Measurements from ENCODE around the gene UBXN2A.
"Not testable (repeated sequence)": the region's sequence is repeated elsewhere in the genome, so short reads cannot be mapped to it uniquely, and the experiment has no call there.

UBXN2A gene

DNA sequence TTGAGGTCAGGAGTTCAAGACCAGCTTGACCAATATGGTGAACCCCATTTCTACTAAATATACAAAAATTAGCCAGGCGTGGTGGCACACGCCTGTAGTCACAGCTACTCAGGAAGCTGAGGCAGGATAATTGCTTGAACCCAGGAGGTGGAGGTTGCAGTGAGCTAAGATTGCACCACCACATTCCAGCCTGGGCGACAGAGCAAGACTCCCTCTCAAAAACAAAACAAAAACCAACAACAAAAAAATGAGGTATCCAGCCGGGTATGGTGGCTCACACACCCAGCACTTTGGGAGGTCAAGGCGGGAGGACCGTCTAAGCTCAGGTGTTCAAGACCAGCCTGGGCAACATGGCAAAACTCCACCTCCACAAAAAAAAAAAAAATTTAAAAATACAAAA is 74.6 kb downstream of the UBXN2A start:
- DNase-seq, result not testable (repeated sequence)

DNA sequence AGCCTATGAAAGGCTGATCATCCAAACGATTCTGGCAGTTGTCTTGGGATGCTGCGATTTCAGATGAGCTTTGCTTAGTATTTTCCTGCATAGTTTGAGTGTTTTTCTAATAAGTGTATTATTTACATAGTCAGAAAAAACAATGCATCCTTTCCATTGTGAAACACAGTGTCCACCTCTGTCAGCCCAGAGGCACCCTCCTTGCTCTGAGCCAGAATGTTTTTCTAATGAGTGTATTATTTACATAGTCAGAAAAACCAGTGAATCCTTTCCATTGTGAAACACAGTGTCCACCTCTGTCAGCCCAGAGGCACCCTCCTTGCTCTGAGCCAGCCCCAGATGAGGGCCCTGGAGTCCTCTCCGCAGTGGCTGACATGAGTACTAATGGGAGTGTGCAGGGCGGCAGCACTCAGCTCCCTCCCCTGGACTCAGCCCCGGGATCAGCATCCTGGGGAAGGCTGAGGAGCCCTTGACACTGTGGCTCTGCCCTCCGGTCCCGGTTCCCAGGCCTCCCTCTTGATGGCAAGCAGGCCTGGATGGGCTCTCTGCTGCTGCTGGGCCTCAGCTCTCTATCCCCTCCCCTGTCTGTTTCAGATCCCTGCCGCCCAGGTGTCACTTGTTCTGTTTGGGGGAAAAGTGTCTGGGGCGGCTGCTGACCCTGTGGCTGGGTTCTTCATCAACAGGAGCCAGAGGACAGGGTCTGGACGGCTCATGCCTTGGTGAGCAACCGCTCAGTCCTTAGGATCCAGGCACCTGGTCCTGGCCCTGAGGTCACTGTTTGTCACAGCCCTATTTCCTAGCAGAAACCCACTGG is 75.5 kb downstream of the UBXN2A start:
- DNase-seq, result no peak

DNA sequence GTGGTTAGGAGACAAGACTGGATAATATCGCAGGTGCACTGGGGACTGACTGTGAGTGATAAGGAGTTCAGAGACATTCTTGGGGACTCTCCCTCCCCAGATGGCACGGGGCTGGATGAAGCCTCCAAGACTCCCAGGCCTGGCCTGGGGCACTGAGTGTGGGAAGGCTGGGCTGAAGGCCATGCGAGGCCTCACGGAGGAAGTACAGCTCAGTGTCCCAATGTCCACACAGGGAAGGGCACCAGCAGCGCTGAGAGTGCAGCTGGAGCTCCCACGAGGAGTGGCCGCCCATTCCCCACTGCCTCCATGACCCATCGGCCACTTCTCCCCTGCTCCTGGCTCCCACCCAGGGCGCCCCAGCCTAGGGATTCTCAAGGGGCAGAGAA is 76.1 kb downstream of the UBXN2A start:
- DNase-seq, result no peak

DNA sequence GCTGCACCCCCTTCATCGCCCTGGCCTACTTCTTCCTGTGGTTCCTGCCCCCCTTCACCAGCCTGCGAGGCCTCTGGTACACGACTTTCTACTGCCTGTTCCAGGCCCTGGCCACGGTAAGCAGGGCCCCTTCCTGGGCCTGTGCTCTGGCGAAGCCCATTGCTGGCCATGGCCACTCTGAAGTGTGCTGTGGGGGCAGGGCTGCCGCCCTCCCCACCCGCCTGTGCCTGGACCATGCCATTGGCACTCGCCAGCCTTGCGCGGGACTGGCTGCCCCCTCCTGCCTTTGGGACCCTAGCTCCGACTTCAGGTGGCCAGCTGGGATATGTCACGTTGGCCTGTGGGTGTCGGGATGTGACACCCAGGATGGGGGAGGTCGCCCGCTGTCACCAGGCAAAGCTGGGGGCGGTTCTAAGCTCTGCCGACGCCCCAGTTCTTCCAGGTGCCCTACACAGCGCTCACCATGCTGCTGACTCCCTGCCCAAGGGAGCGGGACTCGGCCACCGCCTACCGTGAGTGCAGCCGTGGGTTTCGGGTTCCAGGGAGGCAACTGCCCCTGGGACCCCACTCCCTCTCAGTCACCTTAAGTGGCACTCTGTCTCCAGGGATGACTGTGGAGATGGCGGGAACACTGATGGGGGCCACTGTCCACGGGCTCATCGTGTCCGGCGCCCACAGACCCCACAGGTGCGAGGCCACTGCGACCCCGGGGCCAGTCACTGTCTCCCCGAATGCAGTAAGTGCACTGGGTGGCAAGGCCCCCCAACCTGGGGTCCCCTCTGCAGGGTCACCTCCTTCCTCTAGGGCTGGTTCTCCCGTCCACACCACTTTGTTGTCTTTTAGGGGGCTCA is 76.8 kb downstream of the UBXN2A start:
- DNase-seq, result no peak

DNA sequence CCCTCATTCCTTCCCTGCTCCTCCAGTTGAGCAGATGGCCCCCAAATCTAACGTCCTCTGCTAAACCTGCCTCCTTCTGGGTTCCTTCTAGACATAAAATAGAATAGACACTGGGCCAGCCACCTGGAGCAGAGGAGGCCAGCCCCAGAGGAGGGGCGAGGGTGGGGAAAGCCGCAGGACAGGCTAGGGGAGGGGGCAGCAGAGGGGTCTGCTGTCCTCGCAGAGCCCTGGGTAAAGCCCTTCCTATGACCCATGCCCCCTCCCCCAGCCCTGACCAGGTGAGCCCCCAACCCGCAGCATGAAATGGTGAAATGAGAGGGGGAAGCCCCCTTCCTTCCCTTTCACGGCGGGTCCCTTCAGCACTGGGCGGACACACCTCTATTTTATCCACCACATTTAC is 77.4 kb downstream of the UBXN2A start:
- no peak for DNase-seq

DNA sequence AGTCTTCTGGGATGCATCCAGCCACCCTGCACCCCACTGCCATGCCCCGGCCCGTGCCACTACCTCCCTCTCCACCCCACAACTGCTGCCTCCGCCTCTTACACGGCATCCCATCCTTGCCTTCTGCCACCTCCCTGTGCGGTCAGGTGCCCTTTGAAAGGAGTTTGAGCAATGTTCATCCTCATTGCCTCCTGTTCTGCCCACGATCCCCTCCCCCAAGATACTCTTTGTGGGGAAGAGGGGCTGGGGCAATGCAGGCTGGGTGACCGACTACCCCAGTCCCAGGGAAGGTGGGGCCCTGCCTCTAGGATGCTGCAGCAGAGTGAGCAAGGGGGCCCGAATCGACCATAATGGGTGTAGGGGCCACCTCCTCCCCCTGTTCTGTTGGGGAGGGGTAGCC is 78.0 kb downstream of the UBXN2A start:
- no peak for DNase-seq

DNA sequence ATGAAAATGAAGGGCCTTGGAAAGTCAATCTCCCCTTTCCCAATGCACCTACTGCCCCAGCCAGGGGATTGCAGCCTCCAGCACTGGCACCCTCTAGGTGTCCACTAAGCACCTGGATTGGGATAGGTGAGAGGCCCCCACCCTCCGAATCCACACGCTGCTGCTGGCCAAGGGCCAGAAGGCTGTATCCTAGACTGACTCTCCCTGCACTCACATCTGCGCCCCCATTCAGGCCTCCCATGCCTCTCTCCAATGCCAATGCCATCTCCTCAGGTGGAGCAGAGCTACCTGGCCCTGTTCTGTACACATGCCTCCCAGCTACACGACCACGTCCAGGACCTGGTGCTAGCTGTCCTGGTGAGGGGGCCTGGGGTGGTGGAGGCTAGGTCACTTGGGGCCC is 79.5 kb downstream of the UBXN2A start:
- no peak for DNase-seq

DNA sequence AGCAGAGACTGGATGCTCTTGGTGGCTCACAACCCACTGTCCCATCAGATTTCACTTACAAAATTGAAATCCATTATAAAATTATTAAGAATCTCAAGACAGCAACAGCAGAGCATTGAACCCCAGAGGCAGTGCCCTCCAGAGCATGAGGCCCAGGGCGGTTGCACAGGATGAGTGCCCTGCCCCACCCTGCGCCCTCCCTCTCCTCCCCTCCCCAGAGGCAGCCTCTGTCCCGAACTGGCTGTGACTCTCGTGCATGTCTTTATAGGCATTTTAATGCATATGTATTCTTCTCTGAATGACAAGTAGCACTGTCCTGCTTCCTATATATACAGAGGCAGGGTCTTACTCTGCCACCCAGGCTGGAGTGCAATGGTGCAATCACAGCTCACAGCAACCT is 80.0 kb downstream of the UBXN2A start:
- DNase-seq, result no peak

DNA sequence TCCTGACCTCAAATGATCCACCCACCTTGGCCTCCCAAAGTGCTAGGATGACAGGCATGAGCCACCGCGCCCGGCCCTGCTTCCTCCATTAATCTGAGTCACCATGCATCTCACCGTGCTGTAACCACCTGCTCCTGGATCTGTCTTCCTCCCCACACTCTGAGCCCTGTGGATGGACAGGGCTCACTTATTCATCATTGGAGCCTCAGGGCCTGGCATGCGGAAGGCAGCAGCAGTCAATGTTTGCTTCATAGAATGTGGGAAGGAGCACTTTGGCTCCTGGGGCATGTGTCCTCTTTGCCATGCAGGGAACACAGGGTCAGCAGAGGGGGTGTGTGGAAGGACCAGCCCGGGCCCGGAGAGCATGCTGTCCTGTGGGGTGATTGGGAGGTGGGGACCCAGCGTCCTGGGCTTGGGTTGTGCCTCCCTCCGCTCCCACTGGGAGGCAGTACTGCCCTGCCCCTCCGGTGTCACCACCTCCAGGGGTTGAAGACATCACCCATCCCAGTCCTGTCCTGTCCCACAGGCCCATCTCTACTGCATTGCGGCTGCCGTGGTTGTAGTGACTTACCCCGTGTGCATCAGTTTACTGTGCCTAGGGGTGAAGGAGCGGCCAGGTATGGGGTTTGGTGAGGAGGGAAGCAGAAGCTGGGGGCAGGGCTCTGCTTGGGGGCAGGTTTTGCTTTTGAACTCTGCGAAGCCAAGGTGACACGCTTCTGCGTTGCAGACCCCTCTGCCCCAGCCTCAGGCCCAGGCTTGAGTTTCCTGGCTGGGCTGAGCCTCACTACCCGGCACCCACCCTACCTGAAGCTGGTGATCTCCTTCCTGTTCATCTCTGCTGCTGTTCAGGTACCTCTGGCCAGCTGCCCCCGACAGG is 81.1 kb downstream of the UBXN2A start:
- no peak for DNase-seq

DNA sequence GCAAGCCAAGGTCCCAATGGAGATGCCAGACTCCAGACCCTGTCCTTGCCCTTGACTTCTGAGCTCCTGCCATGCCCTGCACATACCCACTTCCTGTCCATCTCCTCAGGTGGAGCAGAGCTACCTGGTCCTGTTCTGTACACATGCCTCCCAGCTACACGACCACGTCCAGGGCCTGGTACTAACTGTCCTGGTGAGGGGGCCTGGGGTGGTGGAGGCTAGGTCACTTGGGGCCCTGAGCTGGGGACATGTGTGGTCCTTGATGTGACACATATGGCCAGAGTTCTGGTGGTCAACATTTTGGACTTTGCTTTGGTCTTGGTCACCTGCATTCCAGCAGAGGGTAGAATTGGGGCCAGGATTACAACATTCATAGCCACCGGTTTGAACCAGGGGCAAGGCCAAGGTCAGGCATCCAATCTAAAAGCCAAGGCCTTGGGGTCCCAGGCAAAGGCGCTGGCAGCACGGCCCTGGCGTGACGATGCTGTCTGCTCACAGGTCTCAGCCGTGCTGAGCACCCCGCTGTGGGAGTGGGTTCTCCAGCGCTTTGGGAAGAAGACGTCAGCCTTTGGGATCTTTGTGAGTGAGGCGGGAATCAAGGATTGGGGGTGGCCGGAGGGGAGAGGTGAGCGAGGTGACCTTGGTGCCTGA is 82.2 kb downstream of the UBXN2A start:
- DNase-seq, result no peak

DNA sequence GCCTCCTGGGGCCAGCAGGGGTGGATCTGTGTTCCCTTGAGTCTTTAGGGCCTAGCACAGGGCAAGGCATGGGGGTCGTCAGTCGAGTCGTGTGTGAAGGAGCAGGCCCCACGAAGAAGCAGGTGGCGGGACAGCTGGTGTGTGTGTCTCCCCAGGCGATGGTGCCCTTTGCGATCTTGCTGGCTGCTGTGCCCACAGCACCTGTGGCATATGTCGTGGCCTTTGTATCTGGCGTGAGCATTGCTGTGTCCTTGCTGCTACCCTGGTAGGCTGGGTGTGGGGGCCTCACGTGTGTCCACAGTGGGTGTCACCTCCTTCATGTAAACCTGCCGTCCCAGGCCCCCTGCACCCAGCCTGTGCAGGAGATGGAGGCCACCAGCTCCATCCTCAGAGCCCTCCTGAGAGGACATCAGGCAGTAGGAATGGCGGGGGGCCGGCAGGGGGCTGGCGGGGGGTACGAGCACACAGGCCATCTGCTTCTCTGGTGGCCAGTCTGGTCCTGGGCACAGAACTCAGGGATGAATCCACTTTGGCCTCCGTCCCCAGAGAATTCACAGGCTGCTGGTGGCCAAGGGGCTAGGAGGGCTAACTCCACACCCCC is 82.8 kb downstream of the UBXN2A start:
- no peak for DNase-seq

DNA sequence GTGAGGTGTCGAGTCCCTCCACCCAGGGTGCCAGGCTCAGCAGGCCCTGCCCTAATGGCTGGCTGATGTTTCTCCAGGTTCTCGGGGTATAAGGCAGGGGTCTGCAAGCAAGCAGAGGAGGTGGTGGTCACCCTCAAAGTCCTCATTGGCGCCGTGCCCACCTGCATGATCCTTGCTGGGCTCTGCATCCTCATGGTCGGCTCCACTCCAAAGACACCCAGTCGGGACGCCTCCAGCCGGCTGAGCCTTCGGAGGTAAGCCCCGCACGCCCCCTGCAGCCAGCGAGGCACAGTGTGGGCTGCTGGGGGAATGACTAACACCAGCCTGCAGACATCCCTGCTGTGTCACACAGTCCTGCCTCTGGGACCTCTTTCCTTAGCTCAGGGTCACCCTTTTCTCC is 83.8 kb downstream of the UBXN2A start:
- DNase-seq, result no peak

DNA sequence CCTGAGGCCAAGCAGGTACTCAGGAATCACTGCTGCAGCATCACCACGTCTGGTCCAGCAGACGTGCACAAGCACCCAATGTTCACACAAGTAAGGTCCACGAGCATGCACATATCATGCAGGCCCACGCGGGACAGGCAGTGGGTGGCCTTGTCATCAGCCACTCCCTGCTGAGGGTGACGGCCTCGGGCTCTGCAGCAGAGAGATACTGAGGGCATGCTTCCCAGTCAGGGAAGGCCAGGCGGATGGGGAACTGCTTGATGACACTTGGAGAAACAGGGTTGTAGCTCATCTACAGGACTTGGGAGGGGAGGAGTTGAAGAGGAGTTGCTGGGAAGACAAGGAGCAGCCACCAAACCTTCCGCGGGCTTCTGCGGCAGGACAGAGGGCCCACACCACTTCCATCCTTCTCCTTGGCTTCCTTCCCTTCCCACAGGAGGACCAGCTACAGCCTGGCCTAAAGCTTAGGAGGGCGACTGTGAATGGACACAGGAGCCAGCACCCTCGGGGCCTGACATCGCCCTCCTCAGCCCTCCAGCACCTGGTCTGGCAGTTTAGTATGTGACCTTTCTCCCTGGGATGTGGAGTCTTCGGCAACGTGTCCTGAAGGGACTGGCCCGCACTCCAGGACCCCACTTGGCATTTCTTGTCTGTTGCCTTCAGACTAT is 84.9 kb downstream of the UBXN2A start:
- DNase-seq, result no peak

DNA sequence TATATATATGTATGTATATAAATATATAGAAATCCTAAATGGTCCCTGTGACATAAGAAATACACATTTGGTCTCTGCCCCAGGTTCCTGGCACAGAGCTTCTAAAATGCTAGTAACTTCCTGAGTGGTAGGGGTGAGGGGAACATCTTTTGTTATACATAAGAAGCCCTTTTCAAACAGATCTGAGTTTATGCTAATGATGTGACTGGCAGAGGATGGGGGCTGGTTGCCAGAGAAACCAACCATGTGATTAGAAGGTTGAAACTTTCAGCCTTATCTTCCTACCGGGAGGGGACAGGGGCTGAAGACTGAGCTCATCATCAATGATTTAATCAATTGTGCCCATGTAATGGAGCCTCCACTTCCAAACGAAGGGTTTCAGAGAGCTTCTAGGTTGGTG is 86.0 kb downstream of the UBXN2A start:
- no peak for DNase-seq

DNA sequence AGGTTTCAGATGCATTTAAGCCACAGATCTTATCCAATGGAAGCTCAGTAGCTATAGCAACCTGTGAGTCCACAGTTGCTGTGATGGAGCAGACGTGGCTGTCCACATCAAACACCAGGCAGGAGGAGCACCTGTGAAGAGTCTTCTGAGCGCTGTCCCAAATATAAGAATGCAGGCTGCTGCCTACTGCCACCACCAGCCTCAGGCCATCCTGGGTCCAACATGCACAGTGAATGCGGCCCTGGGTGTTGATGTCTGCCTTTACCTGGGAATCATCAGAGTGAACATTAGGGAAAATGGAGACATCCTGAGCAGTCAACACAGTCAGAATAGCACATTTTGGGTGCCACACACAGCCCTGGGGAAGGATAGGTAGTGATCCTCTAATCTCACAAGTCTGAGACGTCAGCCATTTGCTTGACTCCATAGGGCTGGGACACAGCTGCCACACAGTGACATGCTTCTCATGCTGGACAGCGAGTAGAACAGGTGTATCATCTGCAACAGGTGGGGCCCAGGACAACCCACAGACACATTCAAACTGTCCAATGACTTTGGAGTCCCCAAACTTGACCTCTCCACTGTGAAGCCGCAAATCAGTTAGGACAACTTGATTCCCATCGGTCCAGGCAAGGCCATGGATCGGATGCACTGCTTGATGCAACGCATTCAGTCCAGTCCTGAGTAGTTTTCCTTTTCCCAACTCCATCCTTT is 98.7 kb downstream of the UBXN2A start:
- DNase-seq, result no peak

DNA sequence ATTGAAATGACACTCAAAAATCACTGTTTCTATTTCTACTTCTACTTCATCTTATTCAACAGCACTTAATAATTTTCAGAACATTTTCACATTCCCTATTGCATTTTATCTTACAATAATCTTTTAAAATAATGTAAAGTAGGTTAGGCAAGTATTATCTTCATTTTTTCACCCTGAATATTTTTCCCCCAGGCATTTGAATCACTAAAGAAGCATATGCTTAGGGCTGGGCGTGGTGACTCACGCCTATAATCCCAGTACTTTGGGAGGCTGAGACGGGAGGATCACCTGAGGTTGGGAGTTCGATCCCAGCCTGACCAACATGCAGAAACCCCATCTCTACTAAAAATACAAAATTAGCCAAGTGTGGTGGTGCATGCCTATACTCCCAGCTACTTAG is 100.2 kb downstream of the UBXN2A start:
- DNase-seq, result no peak

DNA sequence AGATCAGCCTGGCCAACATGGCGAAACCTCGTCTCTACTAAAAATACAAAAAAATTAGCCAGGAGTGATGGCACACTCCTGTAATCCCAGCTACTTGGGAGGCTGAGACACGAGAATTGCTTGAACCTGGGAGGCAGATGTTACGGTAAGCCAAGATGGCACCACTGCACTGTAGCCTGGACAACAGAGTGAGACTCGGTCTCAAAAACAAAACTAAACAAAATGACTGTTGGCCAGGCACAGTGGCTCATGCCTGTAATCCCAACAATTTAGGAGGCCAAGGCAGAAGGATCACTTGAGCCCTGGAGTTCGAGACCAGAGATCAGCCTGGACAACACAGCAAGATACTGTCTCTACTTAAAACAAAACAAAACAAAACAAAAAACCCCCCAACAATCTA is 102.9 kb downstream of the UBXN2A start:
- not testable (repeated sequence) for DNase-seq

DNA sequence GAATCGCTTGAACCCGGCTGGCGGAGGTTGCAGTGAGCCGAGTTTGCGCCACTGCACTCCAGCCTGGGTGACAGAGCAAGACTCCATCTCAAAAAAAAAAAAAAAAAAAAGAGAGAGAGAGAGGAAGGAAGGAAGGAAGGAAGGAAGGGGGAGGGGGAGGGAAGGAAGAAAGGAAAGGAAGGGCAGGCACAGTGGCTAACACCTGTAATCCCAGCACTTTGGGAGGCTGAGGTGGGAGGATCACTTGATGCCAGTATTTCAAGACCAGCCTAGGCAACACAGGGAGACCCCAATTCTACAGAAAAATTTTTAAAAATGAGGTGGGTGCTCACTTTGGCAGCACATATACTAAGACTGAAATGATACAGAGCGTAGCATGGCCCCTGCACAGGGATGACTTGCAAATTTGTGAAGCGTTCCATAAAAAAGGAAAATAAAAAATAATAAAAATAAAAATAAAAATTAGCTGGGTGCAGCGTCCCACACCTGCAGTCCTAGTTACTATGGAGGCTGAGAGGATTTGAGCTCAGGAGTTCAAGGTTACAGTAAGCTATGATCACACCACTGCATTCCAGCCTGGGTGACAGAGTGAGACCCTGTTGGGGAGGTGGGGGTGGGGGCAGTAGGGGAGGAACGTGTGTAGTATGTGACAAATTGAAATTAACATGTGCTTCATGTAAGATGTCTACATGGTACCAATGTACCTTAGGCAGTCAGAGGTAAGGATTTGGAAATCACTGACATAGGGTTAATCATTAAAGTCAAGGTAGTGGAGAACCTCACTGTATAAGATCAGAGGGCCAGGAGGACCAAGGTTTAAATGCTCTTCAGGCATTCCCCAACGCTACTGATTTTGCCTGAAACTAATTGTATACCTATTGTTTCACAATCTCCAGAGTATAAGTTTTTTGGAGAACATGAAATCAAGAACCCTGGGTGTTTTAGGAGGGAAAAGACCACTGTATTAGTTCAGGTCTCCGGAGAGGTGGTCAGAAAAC is 105.5 kb downstream of the UBXN2A start:
- DNase-seq, result no peak

DNA sequence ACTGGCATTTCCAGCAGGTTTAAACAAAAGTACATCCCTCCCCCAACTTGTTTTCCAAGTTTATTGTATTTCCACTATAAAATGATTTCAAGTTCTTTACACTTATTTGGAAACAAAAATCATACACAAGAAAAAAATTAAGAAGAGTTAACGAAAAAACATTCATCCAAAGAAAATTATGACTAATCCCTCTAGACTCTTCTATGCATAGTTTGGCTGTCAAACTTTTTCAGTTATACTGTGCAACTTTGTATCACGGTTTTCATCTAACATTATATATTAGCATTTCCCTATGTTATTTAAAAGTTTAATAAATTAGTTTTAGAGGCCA is 106.3 kb downstream of the UBXN2A start:
- DNase-seq, result no peak

Data from activated gamma-delta T cell (primary cell).